T-helper 17 cell (primary cell): ENCODE results near the gene SLC24A3. TPM values are rescaled to one million over a fixed set of nuclear protein-coding genes. Genes with fewer than 3 reads are reported as not detected.

Experiments
- ATAC-seq: fragments of 150-1000 bp; cut with Tn5 transposase; 2 replicates; pipeline ENCODE4 v1.10.0; 2021; ENCODE audit warnings: mild to moderate bottlenecking, moderate library complexity
- DNase-seq, 3 donors: peaks; one replicate each; pipeline versions ENCODE4 v3.0.0 to v3.0.0-alpha.2; 2020 to 2021
- H3K9me3 ChIP-seq: one replicate; pipeline ENCODE4 v1.7.0; 2013; ENCODE audit warnings: low read length, mild to moderate bottlenecking; ENCODE audit not compliant: control insufficient read depth, poor library complexity, severe bottlenecking
- H3K27ac Mint-ChIP-seq: one replicate; pipeline ENCODE4 v1.8.0; 2022; ENCODE audit warnings: mild to moderate bottlenecking, moderate library complexity, mixed read lengths
- H3K27me3 Mint-ChIP-seq: one replicate; pipeline ENCODE4 v1.8.0; 2022; ENCODE audit warnings: mixed read lengths
- H3K36me3 Mint-ChIP-seq: one replicate; pipeline ENCODE4 v1.8.0; 2022; ENCODE audit warnings: low read depth, mixed read lengths
- H3K4me1 Mint-ChIP-seq: one replicate; pipeline ENCODE4 v1.8.0; 2022; ENCODE audit warnings: mild to moderate bottlenecking, mixed read lengths
- H3K4me3 Mint-ChIP-seq: one replicate; pipeline ENCODE4 v1.8.0; 2022; ENCODE audit warnings: mild to moderate bottlenecking, moderate library complexity, mixed read lengths
- total RNA-seq, 4 donors: library from RNA in 2 of 4; stranded (reverse) in 2 of 4; gene quantifications; one replicate each; pipeline ENCODE4 v1.2.3 and lab custom pipeline; 2022 to 2026

The SLC24A3 gene
- total RNA-seq, 2 donors from 2014 or later: 0.37 to 6.1 TPM

- Mint-ChIP-seq H3K36me3 (no peaks in the 10 kb centered on the region), H3K27me3 (peaks cover 4% of the 10 kb centered on the region), H3K4me1 (no peaks in the 10 kb centered on the region), H3K4me3 (no peak overlapping the region), H3K27ac (no peak overlapping the region)
- ATAC-seq (no peak), DNase-seq (no peak)
- no peaks in the 10 kb centered on the region for H3K9me3 ChIP-seq
Observed at GRCh38 chr20:19268426-19268825, 56.0 kb downstream of the SLC24A3 start.

GRCh38 chr20:19269737-19270340, 57.4 kb downstream of the SLC24A3 start:
- H3K36me3 Mint-ChIP-seq: no peaks in the 10 kb centered on the region
- DNase-seq (no peak), ATAC-seq (no peak)
- no peaks in the 10 kb centered on the region for H3K9me3 ChIP-seq
- peaks cover 4% of the 10 kb centered on the region for H3K27me3 Mint-ChIP-seq
- H3K4me1 Mint-ChIP-seq: no peaks in the 10 kb centered on the region
- H3K4me3 Mint-ChIP-seq: no peak overlapping the region
- no peak overlapping the region for H3K27ac Mint-ChIP-seq

GRCh38 chr20:19271879-19272651, 59.6 kb downstream of the SLC24A3 start:
- Mint-ChIP-seq H3K27ac (no peak overlapping the region), H3K36me3 (no peaks in the 10 kb centered on the region), H3K4me1 (no peaks in the 10 kb centered on the region), H3K4me3 (no peak overlapping the region), H3K27me3 (no peaks in the 10 kb centered on the region)
- DNase-seq (no peak), ATAC-seq (no peak)
- no peaks in the 10 kb centered on the region for H3K9me3 ChIP-seq

- Mint-ChIP-seq H3K4me1 (no peaks in the 10 kb centered on the region), H3K27ac (no peak overlapping the region), H3K27me3 (no peaks in the 10 kb centered on the region), H3K4me3 (no peak overlapping the region), H3K36me3 (no peaks in the 10 kb centered on the region)
- no peak for ATAC-seq
- H3K9me3 ChIP-seq: no peaks in the 10 kb centered on the region
- DNase-seq: no peak
Observed at GRCh38 chr20:19272976-19273654, 60.7 kb downstream of the SLC24A3 start.

GRCh38 chr20:19274001-19274400, 61.6 kb downstream of the SLC24A3 start:
- no peaks in the 10 kb centered on the region for H3K9me3 ChIP-seq
- no peak for ATAC-seq
- Mint-ChIP-seq H3K4me3 (no peak overlapping the region), H3K27ac (no peak overlapping the region), H3K27me3 (no peaks in the 10 kb centered on the region), H3K4me1 (no peaks in the 10 kb centered on the region), H3K36me3 (no peaks in the 10 kb centered on the region)
- no peak for DNase-seq

- H3K27ac Mint-ChIP-seq: no peak overlapping the region
- H3K9me3 ChIP-seq: no peaks in the 10 kb centered on the region
- H3K4me1 Mint-ChIP-seq: no peaks in the 10 kb centered on the region
- ATAC-seq: no peak
- H3K4me3 Mint-ChIP-seq: no peak overlapping the region
- no peaks in the 10 kb centered on the region for H3K36me3 Mint-ChIP-seq
- no peak for DNase-seq
- no peaks in the 10 kb centered on the region for H3K27me3 Mint-ChIP-seq
Observed at GRCh38 chr20:19274412-19275015, 62.1 kb downstream of the SLC24A3 start.

GRCh38 chr20:19275038-19275629, 62.7 kb downstream of the SLC24A3 start:
- H3K27me3 Mint-ChIP-seq: no peaks in the 10 kb centered on the region
- H3K9me3 ChIP-seq: no peaks in the 10 kb centered on the region
- no peak overlapping the region for H3K27ac Mint-ChIP-seq
- H3K4me3 Mint-ChIP-seq: no peak overlapping the region
- no peaks in the 10 kb centered on the region for H3K36me3 Mint-ChIP-seq
- DNase-seq (no peak), ATAC-seq (no peak)
- H3K4me1 Mint-ChIP-seq: no peaks in the 10 kb centered on the region

GRCh38 chr20:19275630-19276071, 63.2 kb downstream of the SLC24A3 start:
- DNase-seq: no peak
- H3K4me3 Mint-ChIP-seq: no peak overlapping the region

GRCh38 chr20:19277381-19277780, 64.9 kb downstream of the SLC24A3 start:
- no peak for ATAC-seq
- DNase-seq: no peak
- Mint-ChIP-seq H3K27ac (no peak overlapping the region), H3K36me3 (no peaks in the 10 kb centered on the region), H3K4me3 (no peak overlapping the region), H3K4me1 (no peaks in the 10 kb centered on the region), H3K27me3 (no peaks in the 10 kb centered on the region)
- no peaks in the 10 kb centered on the region for H3K9me3 ChIP-seq

More at GRCh38 chr20:19275630-19276071, 63.2 kb downstream of the SLC24A3 start:
- H3K36me3 Mint-ChIP-seq: no peaks in the 10 kb centered on the region
- ATAC-seq: no peak
- no peaks in the 10 kb centered on the region for H3K9me3 ChIP-seq
- no peak overlapping the region for H3K27ac Mint-ChIP-seq
- no peaks in the 10 kb centered on the region for H3K4me1 Mint-ChIP-seq
- H3K27me3 Mint-ChIP-seq: no peaks in the 10 kb centered on the region

- DNase-seq (no peak), ATAC-seq (no peak)
- H3K27ac Mint-ChIP-seq: no peak overlapping the region
- no peaks in the 10 kb centered on the region for H3K36me3 Mint-ChIP-seq
- H3K27me3 Mint-ChIP-seq: no peaks in the 10 kb centered on the region
- no peak overlapping the region for H3K4me3 Mint-ChIP-seq
- H3K9me3 ChIP-seq: no peaks in the 10 kb centered on the region
- no peaks in the 10 kb centered on the region for H3K4me1 Mint-ChIP-seq
Observed at GRCh38 chr20:19283490-19284025, 71.1 kb downstream of the SLC24A3 start.

GRCh38 chr20:19284400-19285178, 72.1 kb downstream of the SLC24A3 start:
- Mint-ChIP-seq H3K27me3 (no peaks in the 10 kb centered on the region), H3K27ac (no peak overlapping the region), H3K4me3 (no peak overlapping the region), H3K36me3 (no peaks in the 10 kb centered on the region), H3K4me1 (no peaks in the 10 kb centered on the region)
- no peak for ATAC-seq
- H3K9me3 ChIP-seq: no peaks in the 10 kb centered on the region
- no peak for DNase-seq

- no peaks in the 10 kb centered on the region for H3K36me3 Mint-ChIP-seq
- H3K9me3 ChIP-seq: no peaks in the 10 kb centered on the region
- no peak overlapping the region for H3K4me3 Mint-ChIP-seq
- H3K27ac Mint-ChIP-seq: no peak overlapping the region
- DNase-seq (no peak), ATAC-seq (no peak)
- H3K27me3 Mint-ChIP-seq: no peaks in the 10 kb centered on the region
- H3K4me1 Mint-ChIP-seq: no peaks in the 10 kb centered on the region
Observed at GRCh38 chr20:19285436-19285835, 73.0 kb downstream of the SLC24A3 start.
